DOHH2 (cell line): ENCODE results near the gene SLC9A2.
A peak's percentile ranks its signal among the peaks of the same experiment; 100 is the strongest.

Experiments
- H3F3A ChIP-seq: fragments of 200-600 bp; sonication (generic), shearing (Covaris generic); 2 replicates; pipeline ENCODE4 v1.6.0; 2016; ENCODE audit warnings: antibody characterized with exemption, mild to moderate bottlenecking; ENCODE audit not compliant: control insufficient read depth, insufficient read depth
- H3K27ac ChIP-seq: fragments of 200-600 bp; sonication (generic); 2 replicates; pipeline ENCODE4 v1.5.1; 2014; ENCODE audit warnings: low read depth, mild to moderate bottlenecking, low read length, moderate library complexity
- H3K27me3 ChIP-seq: fragments of 200-600 bp; sonication (generic); 2 replicates; pipeline ENCODE4 v1.6.1; 2014; ENCODE audit warnings: mild to moderate bottlenecking, low read length, mixed read lengths; ENCODE audit not compliant: control insufficient read depth
- H3K36me3 ChIP-seq: fragments of 200-600 bp; sonication (generic); 2 replicates; pipeline ENCODE4 v1.6.1; 2014; ENCODE audit warnings: mild to moderate bottlenecking, low read length, moderate library complexity, mixed read lengths; ENCODE audit not compliant: control insufficient read depth
- H3K4me1 ChIP-seq: fragments of 200-600 bp; sonication (generic); 2 replicates; pipeline ENCODE4 v1.6.1; 2014; ENCODE audit warnings: mild to moderate bottlenecking, low read length, mixed read lengths; ENCODE audit not compliant: control insufficient read depth
- H3K4me2 ChIP-seq: fragments of 200-600 bp; sonication (generic); 2 replicates; pipeline ENCODE4 v1.6.0; 2014; ENCODE audit warnings: mild to moderate bottlenecking, low read length, moderate library complexity
- H3K4me3 ChIP-seq: fragments of 200-600 bp; sonication (generic); 2 replicates; pipeline ENCODE4 v1.5.1; 2014; ENCODE audit warnings: mild to moderate bottlenecking, low read length, mixed read lengths
- H3K79me2 ChIP-seq: fragments of 200-600 bp; sonication (generic); 2 replicates; pipeline ENCODE4 v1.6.1; 2014; ENCODE audit warnings: mild to moderate bottlenecking, low read length, mixed read lengths; ENCODE audit not compliant: control insufficient read depth
- H3K9me2 ChIP-seq: fragments of 200-600 bp; sonication (generic); replicated peaks from 2 replicates; pipeline ENCODE4 v1.6.1; 2014; ENCODE audit warnings: mild to moderate bottlenecking, low read length, mixed read lengths; ENCODE audit not compliant: control insufficient read depth
- H3K9me3 ChIP-seq: fragments of 200-600 bp; sonication (generic); 2 replicates; pipeline ENCODE4 v1.6.1; 2014; ENCODE audit warnings: antibody characterized with exemption, low read length, mixed read lengths; ENCODE audit not compliant: control insufficient read depth, insufficient read depth
- H4K20me1 ChIP-seq: fragments of 200-600 bp; sonication (generic); 2 replicates; pipeline ENCODE4 v1.6.0; 2014; ENCODE audit warnings: low read depth, mild to moderate bottlenecking, antibody characterized with exemption, low read length, moderate library complexity; ENCODE audit not compliant: control insufficient read depth, insufficient read depth
- CTCF ChIP-seq: fragments of 200-600 bp; sonication (generic); IDR thresholded peaks from one replicate; pipeline ENCODE4 v1.5.1; 2014; ENCODE audit warnings: antibody characterized with exemption, mild to moderate bottlenecking, low read depth, low read length; ENCODE audit not compliant: poor library complexity, severe bottlenecking
- EZH2phosphoT487 ChIP-seq: fragments of 200-600 bp; sonication (generic); IDR thresholded peaks from 2 replicates; pipeline ENCODE4 v1.6.1; 2017; ENCODE audit warnings: borderline replicate concordance, mild to moderate bottlenecking, antibody characterized with exemption, low read length, moderate library complexity, mixed read lengths

Gene SLC9A2

GRCh38 chr2:102698369-102699111 lies 79.2 kb downstream of the SLC9A2 start:
- no peaks in the 10 kb centered on the region for H4K20me1 ChIP-seq
- no peak overlapping the region for H3K27ac ChIP-seq
- no peaks in the 10 kb centered on the region for H3K79me2 ChIP-seq
- H3K4me1 ChIP-seq: no peaks in the 10 kb centered on the region
- no peak overlapping the region for H3K4me2 ChIP-seq
- no peaks in the 10 kb centered on the region for H3K36me3 ChIP-seq
- no peaks in the 10 kb centered on the region for H3F3A ChIP-seq
- no peaks in the 10 kb centered on the region for H3K9me2 ChIP-seq
- TF ChIP-seq CTCF: no peak
- TF ChIP-seq EZH2phosphoT487: no peak
- H3K4me3 ChIP-seq: no peak overlapping the region
- H3K27me3 ChIP-seq: no peaks in the 10 kb centered on the region
- H3K9me3 ChIP-seq: no peaks in the 10 kb centered on the region

- Histone ChIP-seq H3K4me2 (no peak overlapping the region), H3K36me3 (no peaks in the 10 kb centered on the region), H3K4me3 (no peak overlapping the region), H3K27me3 (no peaks in the 10 kb centered on the region), H3K9me3 (no peaks in the 10 kb centered on the region), H3K4me1 (no peaks in the 10 kb centered on the region), H3K79me2 (no peaks in the 10 kb centered on the region), H3K9me2 (no peaks in the 10 kb centered on the region), H3K27ac (no peak overlapping the region), H4K20me1 (no peaks in the 10 kb centered on the region), H3F3A (no peaks in the 10 kb centered on the region)
- no peak for TF ChIP-seq EZH2phosphoT487
- TF ChIP-seq CTCF: no peak
Measured at GRCh38 chr2:102703305-102703704, 84.0 kb downstream of the SLC9A2 start.

GRCh38 chr2:102703748-102704147 lies 84.4 kb downstream of the SLC9A2 start:
- no peaks in the 10 kb centered on the region for H4K20me1 ChIP-seq
- no peaks in the 10 kb centered on the region for H3K9me3 ChIP-seq
- no peaks in the 10 kb centered on the region for H3F3A ChIP-seq
- TF ChIP-seq CTCF (peak; percentile 28), EZH2phosphoT487 (no peak)
- H3K4me3 ChIP-seq: no peak overlapping the region
- no peaks in the 10 kb centered on the region for H3K4me1 ChIP-seq
- no peaks in the 10 kb centered on the region for H3K27me3 ChIP-seq
- no peak overlapping the region for H3K27ac ChIP-seq
- H3K9me2 ChIP-seq: no peaks in the 10 kb centered on the region
- no peak overlapping the region for H3K4me2 ChIP-seq
- no peaks in the 10 kb centered on the region for H3K36me3 ChIP-seq
- no peaks in the 10 kb centered on the region for H3K79me2 ChIP-seq

GRCh38 chr2:102704531-102704930 lies 85.2 kb downstream of the SLC9A2 start:
- no peaks in the 10 kb centered on the region for H3K9me3 ChIP-seq
- no peaks in the 10 kb centered on the region for H3K9me2 ChIP-seq
- H3K4me3 ChIP-seq: no peak overlapping the region
- no peaks in the 10 kb centered on the region for H3K4me1 ChIP-seq
- H4K20me1 ChIP-seq: no peaks in the 10 kb centered on the region
- H3F3A ChIP-seq: no peaks in the 10 kb centered on the region
- TF ChIP-seq EZH2phosphoT487 (no peak), CTCF (no peak)
- H3K4me2 ChIP-seq: no peak overlapping the region
- H3K79me2 ChIP-seq: no peaks in the 10 kb centered on the region
- no peak overlapping the region for H3K27ac ChIP-seq
- H3K36me3 ChIP-seq: no peaks in the 10 kb centered on the region
- H3K27me3 ChIP-seq: no peaks in the 10 kb centered on the region
